ENCODE measurements around the gene SNTG2. TPM values are rescaled to one million over a fixed set of nuclear protein-coding genes. Genes with fewer than 3 reads are reported as not detected.

SNTG2 gene
- total and polyA plus RNA-seq, 10 donors, result 1.9 to 59.4 (median 18.3) TPM

- Histone ChIP-seq H3K36me3 (no peaks in the 10 kb centered on the region), H3K9me3 (no peaks in the 10 kb centered on the region), H3K27ac (no peak overlapping the region), H3K27me3 (replicated peaks in 1 of 7) (peaks cover 0 to 5% (median 0%) of the 10 kb centered on the region in 7 donors), H3K4me3 (no peak overlapping the region), H3K4me1 (peaks cover 0 to 9% (median 4%) of the 10 kb centered on the region in 6 donors)
- TF ChIP-seq, protein P1, sequence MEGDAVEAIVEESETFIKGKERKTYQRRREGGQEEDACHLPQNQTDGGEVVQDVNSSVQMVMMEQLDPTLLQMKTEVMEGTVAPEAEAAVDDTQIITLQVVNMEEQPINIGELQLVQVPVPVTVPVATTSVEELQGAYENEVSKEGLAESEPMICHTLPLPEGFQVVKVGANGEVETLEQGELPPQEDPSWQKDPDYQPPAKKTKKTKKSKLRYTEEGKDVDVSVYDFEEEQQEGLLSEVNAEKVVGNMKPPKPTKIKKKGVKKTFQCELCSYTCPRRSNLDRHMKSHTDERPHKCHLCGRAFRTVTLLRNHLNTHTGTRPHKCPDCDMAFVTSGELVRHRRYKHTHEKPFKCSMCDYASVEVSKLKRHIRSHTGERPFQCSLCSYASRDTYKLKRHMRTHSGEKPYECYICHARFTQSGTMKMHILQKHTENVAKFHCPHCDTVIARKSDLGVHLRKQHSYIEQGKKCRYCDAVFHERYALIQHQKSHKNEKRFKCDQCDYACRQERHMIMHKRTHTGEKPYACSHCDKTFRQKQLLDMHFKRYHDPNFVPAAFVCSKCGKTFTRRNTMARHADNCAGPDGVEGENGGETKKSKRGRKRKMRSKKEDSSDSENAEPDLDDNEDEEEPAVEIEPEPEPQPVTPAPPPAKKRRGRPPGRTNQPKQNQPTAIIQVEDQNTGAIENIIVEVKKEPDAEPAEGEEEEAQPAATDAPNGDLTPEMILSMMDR (IDR thresholded peaks at IDR 0.05 in 8 of 11, conservative IDR thresholded peaks at IDR 0.05 in 3 of 11), result no peak
- TF ChIP-seq POLR2AphosphoS5 (IDR thresholded peaks at IDR 0.05), result no peak
- TF ChIP-seq POLR2A (IDR thresholded peaks at IDR 0.05), result no peak
- intact Hi-C loops (cut with DNase I; ENCODE audit: low total_unique reads), result no loop called here
- DNase-seq, result no peak
- WGBS, 5 donors, result 88 to 95% (median 92%) methylated on average over 8 to 15 of the region's 15 CpGs
These were observed 13.1 kb upstream of the SNTG2 start for GRCh38 chr2:937530-937929.

- Histone ChIP-seq H3K4me3 (no peak overlapping the region), H3K27ac (no peak overlapping the region), H3K27me3 (replicated peaks in 1 of 7) (peaks cover 0 to 5% (median 0%) of the 10 kb centered on the region in 7 donors), H3K9me3 (no peaks in the 10 kb centered on the region), H3K36me3 (no peaks in the 10 kb centered on the region), H3K4me1 (peaks cover 0 to 9% (median 4%) of the 10 kb centered on the region in 6 donors)
- TF ChIP-seq POLR2A (IDR thresholded peaks at IDR 0.05) (no peak), POLR2AphosphoS5 (IDR thresholded peaks at IDR 0.05) (peak in 2 of 3 donors; percentile 13 to 42)
- TF ChIP-seq, protein P1 (IDR thresholded peaks at IDR 0.05 in 8 of 11, conservative IDR thresholded peaks at IDR 0.05 in 3 of 11), result no peak
- DNase-seq, result no peak
- intact Hi-C loops (cut with DNase I; ENCODE audit: low total_unique reads), result no loop called here
- WGBS, 5 donors, result 74 to 88% (median 78%) methylated on average over 13 to 21 of the region's 21 CpGs
These were observed 12.3 kb upstream of the SNTG2 start for GRCh38 chr2:938181-939005.

- WGBS, 5 donors, result 77 to 83% (median 81%) methylated on average over 8 of the region's 8 CpGs
- Histone ChIP-seq H3K4me1 (peaks cover 0 to 9% (median 4%) of the 10 kb centered on the region in 6 donors), H3K4me3 (no peak overlapping the region), H3K36me3 (no peaks in the 10 kb centered on the region), H3K9me3 (peaks cover 0 to 14% (median 6%) of the 10 kb centered on the region in 8 donors), H3K27me3 (replicated peaks in 1 of 7) (peaks cover 0 to 7% (median 0%) of the 10 kb centered on the region in 7 donors), H3K27ac (no peak overlapping the region)
- TF ChIP-seq, protein P1 (IDR thresholded peaks at IDR 0.05 in 8 of 11, conservative IDR thresholded peaks at IDR 0.05 in 3 of 11), result no peak
- no peak for TF ChIP-seq POLR2A (IDR thresholded peaks at IDR 0.05)
- no peak for TF ChIP-seq POLR2AphosphoS5 (IDR thresholded peaks at IDR 0.05)
- intact Hi-C loops (cut with DNase I; ENCODE audit: low total_unique reads), result no loop called here
- no peak for DNase-seq
These were observed 10.6 kb upstream of the SNTG2 start for GRCh38 chr2:939936-940601.

- H3K27me3 ChIP-seq (replicated peaks in 1 of 7), result peaks cover 0 to 11% (median 0%) of the 10 kb centered on the region in 7 donors
- DNase-seq, result no peak
- H3K9me3 ChIP-seq, result peaks cover 0 to 15% (median 7%) of the 10 kb centered on the region in 8 donors
- WGBS, 5 donors, result 74 to 88% (median 82%) methylated on average over 14 of the region's 14 CpGs
- peaks cover 0 to 18% (median 12%) of the 10 kb centered on the region in 6 donors for H3K4me1 ChIP-seq
- no peaks in the 10 kb centered on the region for H3K36me3 ChIP-seq
- H3K27ac ChIP-seq, result no peak overlapping the region
- no peak for TF ChIP-seq POLR2AphosphoS5 (IDR thresholded peaks at IDR 0.05)
- TF ChIP-seq, protein P1 (IDR thresholded peaks at IDR 0.05 in 8 of 11, conservative IDR thresholded peaks at IDR 0.05 in 3 of 11), result no peak
- TF ChIP-seq POLR2A (IDR thresholded peaks at IDR 0.05), result no peak
- intact Hi-C loops (cut with DNase I; ENCODE audit: low total_unique reads), result no loop called here
- H3K4me3 ChIP-seq, result no peak overlapping the region
These were observed 8.8 kb upstream of the SNTG2 start for GRCh38 chr2:941871-942270.

All from spleen (tissue), 11 donors.